Mesenchymal stem cell (in vitro differentiated cells and primary cell): Measurements from ENCODE around the gene KDM7A.
A peak's percentile ranks its signal among the peaks of the same experiment; 100 is the strongest.

Experiments
- DNase-seq: peaks from one replicate; pipeline ENCODE4 v3.0.0-alpha.2; 2013
- H2AFZ ChIP-seq: one replicate; pipeline ENCODE4 v1.6.1; 2013; ENCODE audit warnings: low read depth, mild to moderate bottlenecking, control low read depth, inconsistent platforms, low read length, moderate library complexity
- H2AK5ac ChIP-seq: 2 replicates; pipeline ENCODE4 v1.6.1; 2013; ENCODE audit warnings: low read length, moderate library complexity, mild to moderate bottlenecking, inconsistent platforms; ENCODE audit not compliant: severe bottlenecking
- H2BK120ac ChIP-seq: one replicate; pipeline ENCODE4 v1.6.1; 2013; ENCODE audit warnings: low read depth, mild to moderate bottlenecking, inconsistent platforms, low read length, moderate library complexity
- H2BK12ac ChIP-seq, 2 experiments: one replicate each; pipeline ENCODE4 v1.6.1; 2013; ENCODE audit warnings: inconsistent platforms in 2 of 2, low read length in 2 of 2, mild to moderate bottlenecking in 2 of 2, moderate library complexity in 2 of 2, control low read depth in 1 of 2
- H2BK15ac ChIP-seq: one replicate; pipeline ENCODE4 v1.6.1; 2013; ENCODE audit warnings: mild to moderate bottlenecking, low read depth, inconsistent platforms; ENCODE audit not compliant: poor library complexity, severe bottlenecking
- H2BK5ac ChIP-seq: 2 replicates; pipeline ENCODE4 v1.6.1; 2013; ENCODE audit warnings: low read depth, mild to moderate bottlenecking, low read length, control low read depth, inconsistent platforms; ENCODE audit not compliant: poor library complexity, severe bottlenecking
- H3K14ac ChIP-seq, 2 experiments: one replicate each; pipeline ENCODE4 v1.6.1; 2013; ENCODE audit warnings: inconsistent platforms in 2 of 2, low read length in 2 of 2, control low read depth in 1 of 2, mild to moderate bottlenecking in 1 of 2, moderate library complexity in 1 of 2
- H3K18ac ChIP-seq, 2 experiments: one replicate each; pipeline ENCODE4 v1.6.1; 2013; ENCODE audit warnings: inconsistent platforms in 2 of 2, low read length in 2 of 2, control low read depth in 1 of 2, low read depth in 1 of 2, mild to moderate bottlenecking in 1 of 2
- H3K23ac ChIP-seq, 2 experiments: one replicate each; pipeline ENCODE4 v1.6.1; 2013; ENCODE audit warnings: inconsistent platforms in 2 of 2, low read length in 2 of 2, mild to moderate bottlenecking in 2 of 2, moderate library complexity in 2 of 2, control low read depth in 1 of 2
- H3K27ac ChIP-seq: 2 replicates; pipeline ENCODE4 v1.5.1; 2013; ENCODE audit warnings: mild to moderate bottlenecking, moderate library complexity, low read length, control low read depth, inconsistent platforms; ENCODE audit not compliant: poor library complexity, severe bottlenecking
- H3K27me3 ChIP-seq, 2 experiments: 2 replicates each; pipeline versions ENCODE4 v1.6.1 to v1.7.0; 2013; ENCODE audit warnings: low read length in 2 of 2, mild to moderate bottlenecking in 2 of 2, moderate library complexity in 2 of 2, control low read depth in 1 of 2, inconsistent platforms in 1 of 2; ENCODE audit not compliant: control insufficient read depth in 1 of 2, insufficient read depth in 1 of 2
- H3K36me3 ChIP-seq, 2 experiments: 2 replicates each; pipeline versions ENCODE4 v1.6.1 to v1.7.0; 2013; ENCODE audit warnings: low read length in 2 of 2, control low read depth in 1 of 2, inconsistent platforms in 1 of 2, low read depth in 1 of 2, mild to moderate bottlenecking in 1 of 2; ENCODE audit not compliant: insufficient read depth in 2 of 2, control insufficient read depth in 1 of 2
- H3K4ac ChIP-seq, 2 experiments: one replicate each; pipeline ENCODE4 v1.6.1; 2013; ENCODE audit warnings: inconsistent platforms in 2 of 2, low read length in 2 of 2, mild to moderate bottlenecking in 2 of 2, moderate library complexity in 2 of 2, control low read depth in 1 of 2, low read depth in 1 of 2
- H3K4me1 ChIP-seq: 2 replicates; pipeline ENCODE4 v1.6.1; 2013; ENCODE audit warnings: low read depth, low read length, control low read depth; ENCODE audit not compliant: control insufficient read depth, insufficient read depth
- H3K4me2 ChIP-seq: 2 replicates; pipeline ENCODE4 v1.6.1; 2013; ENCODE audit warnings: low read length, mild to moderate bottlenecking, inconsistent platforms; ENCODE audit not compliant: poor library complexity, severe bottlenecking
- H3K4me3 ChIP-seq, 2 experiments: 2 replicates each; pipeline versions ENCODE4 v1.5.1 to v1.7.0; 2013; ENCODE audit warnings: low read length in 2 of 2, mild to moderate bottlenecking in 2 of 2, control low read depth in 1 of 2, low read depth in 1 of 2; ENCODE audit not compliant: insufficient read depth in 1 of 2
- H3K79me1 ChIP-seq: replicated peaks from 2 replicates; pipeline ENCODE4 v1.6.1; 2013; ENCODE audit warnings: mild to moderate bottlenecking, control low read depth, low read length, inconsistent platforms; ENCODE audit not compliant: poor library complexity, severe bottlenecking
- H3K9ac ChIP-seq: 2 replicates; pipeline ENCODE4 v1.7.0; 2013; ENCODE audit warnings: mild to moderate bottlenecking, low read length, moderate library complexity
- H3K9me3 ChIP-seq: 2 replicates; pipeline ENCODE4 v1.7.0; 2013; ENCODE audit warnings: mild to moderate bottlenecking, low read length; ENCODE audit not compliant: control insufficient read depth
- H4K8ac ChIP-seq: one replicate; pipeline ENCODE4 v1.6.1; 2013; ENCODE audit warnings: inconsistent platforms, mild to moderate bottlenecking, low read length, moderate library complexity
- H4K91ac ChIP-seq: one replicate; pipeline ENCODE4 v1.6.1; 2013; ENCODE audit warnings: mild to moderate bottlenecking, low read length, inconsistent platforms
- whole genome bisulfite sequencing: methylation state at CpG from one replicate; pipeline ENCODE4 v1.1.7; 2013; ENCODE audit warnings: mixed read lengths; 5-methylcytosine and 5-hydroxymethylcytosine counted together

Gene KDM7A

GRCh38 chr7:140215281-140215680, 38.5 kb upstream of the KDM7A start:
- Histone ChIP-seq H2BK120ac (no peak overlapping the region), H3K27me3 (peaks cover 0 to 20% of the 10 kb centered on the region in 2 experiments), H3K4me1 (peaks cover 1% of the 10 kb centered on the region), H3K79me1 (no peaks in the 10 kb centered on the region), H2BK15ac (no peak overlapping the region), H4K91ac (no peak overlapping the region), H3K4ac (no peak overlapping the region), H3K23ac (no peak overlapping the region), H4K8ac (no peak overlapping the region), H3K14ac (no peak overlapping the region), H3K4me3 (no peak overlapping the region), H3K18ac (no peak overlapping the region), H2BK5ac (no peak overlapping the region), H2BK12ac (no peak overlapping the region), H3K4me2 (no peak overlapping the region), H3K27ac (no peak overlapping the region), H3K9ac (no peak overlapping the region), H3K9me3 (no peaks in the 10 kb centered on the region), H2AFZ (no peak overlapping the region), H2AK5ac (no peak overlapping the region), H3K36me3 (no peaks in the 10 kb centered on the region)
- WGBS, result 74% methylated on average over 3 of the region's 3 CpGs
- no peak for DNase-seq

GRCh38 chr7:140214075-140214684, 37.4 kb upstream of the KDM7A start:
- 77% methylated on average over 3 of the region's 3 CpGs for WGBS
- DNase-seq, result no peak

GRCh38 chr7:140213684-140214074, 36.9 kb upstream of the KDM7A start:
- no peak overlapping the region for H2BK5ac ChIP-seq
- peak overlapping the region in 1 of 2 experiments; percentile 38 for H3K4me3 ChIP-seq
- H3K36me3 ChIP-seq, result no peaks in the 10 kb centered on the region
- H3K9me3 ChIP-seq, result no peaks in the 10 kb centered on the region
- no peak overlapping the region for H3K4me2 ChIP-seq
- no peaks in the 10 kb centered on the region for H3K79me1 ChIP-seq
- no peak overlapping the region for H3K23ac ChIP-seq
- H3K4me1 ChIP-seq, result peaks cover 1% of the 10 kb centered on the region
- H3K18ac ChIP-seq, result no peak overlapping the region
- H4K8ac ChIP-seq, result no peak overlapping the region
- no peak overlapping the region for H2BK15ac ChIP-seq
- no peak overlapping the region for H4K91ac ChIP-seq
- no peak overlapping the region for H2BK12ac ChIP-seq
- no peak overlapping the region for H2BK120ac ChIP-seq
- no peak overlapping the region for H3K27ac ChIP-seq
- DNase-seq, result no peak
- WGBS, result 82% methylated on average over 3 of the region's 3 CpGs
- H3K9ac ChIP-seq, result peak overlapping the region; percentile 26
- no peak overlapping the region for H3K4ac ChIP-seq
- no peak overlapping the region for H2AK5ac ChIP-seq
- H3K27me3 ChIP-seq, result peaks cover 0 to 35% of the 10 kb centered on the region in 2 experiments
- H3K14ac ChIP-seq, result no peak overlapping the region
- no peak overlapping the region for H2AFZ ChIP-seq

More at GRCh38 chr7:140214075-140214684, 37.4 kb upstream of the KDM7A start:
- H3K79me1 ChIP-seq, result no peaks in the 10 kb centered on the region
- H4K8ac ChIP-seq, result no peak overlapping the region
- no peak overlapping the region for H2BK120ac ChIP-seq
- no peak overlapping the region for H3K18ac ChIP-seq
- peak overlapping the region in 1 of 2 experiments; percentile 38 for H3K4me3 ChIP-seq
- H2AK5ac ChIP-seq, result no peak overlapping the region
- no peaks in the 10 kb centered on the region for H3K36me3 ChIP-seq
- H2AFZ ChIP-seq, result no peak overlapping the region
- no peak overlapping the region for H2BK5ac ChIP-seq
- H3K9me3 ChIP-seq, result no peaks in the 10 kb centered on the region
- no peak overlapping the region for H3K4me2 ChIP-seq
- H3K27me3 ChIP-seq, result peaks cover 0 to 30% of the 10 kb centered on the region in 2 experiments
- no peak overlapping the region for H3K14ac ChIP-seq
- H3K27ac ChIP-seq, result no peak overlapping the region
- H2BK15ac ChIP-seq, result no peak overlapping the region
- no peak overlapping the region for H4K91ac ChIP-seq
- H3K23ac ChIP-seq, result no peak overlapping the region
- H3K4ac ChIP-seq, result no peak overlapping the region
- H2BK12ac ChIP-seq, result no peak overlapping the region
- peaks cover 1% of the 10 kb centered on the region for H3K4me1 ChIP-seq
- peak overlapping the region; percentile 26 for H3K9ac ChIP-seq

- Histone ChIP-seq H3K79me1 (no peaks in the 10 kb centered on the region), H3K4ac (no peak overlapping the region), H2AFZ (no peak overlapping the region), H3K23ac (no peak overlapping the region), H2BK120ac (no peak overlapping the region), H3K14ac (no peak overlapping the region), H4K91ac (no peak overlapping the region), H2BK12ac (no peak overlapping the region), H3K4me2 (no peak overlapping the region), H3K27me3 (peaks cover 0 to 48% of the 10 kb centered on the region in 2 experiments), H3K4me3 (no peak overlapping the region), H4K8ac (no peak overlapping the region), H3K9ac (no peak overlapping the region), H3K18ac (no peak overlapping the region), H2BK15ac (no peak overlapping the region), H2BK5ac (no peak overlapping the region), H3K9me3 (no peaks in the 10 kb centered on the region), H3K4me1 (no peaks in the 10 kb centered on the region), H3K36me3 (no peaks in the 10 kb centered on the region), H2AK5ac (no peak overlapping the region), H3K27ac (no peak overlapping the region)
- DNase-seq, result no peak
- 81% methylated on average over 10 of the region's 10 CpGs for WGBS
Observed at GRCh38 chr7:140212100-140212881, 35.5 kb upstream of the KDM7A start.
